H9 (cell line): ENCODE measurements around the gene GMPR. TPM values are rescaled to one million over a fixed set of nuclear protein-coding genes. Genes with fewer than 3 reads are reported as not detected.

ENCODE experiments used
- DNase-seq: peaks from one replicate; pipeline ENCODE4 v3.0.0-alpha.2; 2017
- H2AFZ ChIP-seq: one replicate; pipeline ENCODE4 v1.6.1; 2013; ENCODE audit warnings: mild to moderate bottlenecking, low read length, control low read depth, moderate library complexity
- H2AK5ac ChIP-seq: 2 replicates; pipeline ENCODE4 v1.6.1; 2013; ENCODE audit warnings: low read length, control low read depth, mixed read lengths; ENCODE audit not compliant: insufficient read length
- H2BK120ac ChIP-seq: one replicate; pipeline ENCODE4 v1.6.1; 2013; ENCODE audit warnings: low read depth, mild to moderate bottlenecking, low read length, control low read depth, inconsistent platforms; ENCODE audit not compliant: poor library complexity, severe bottlenecking
- H2BK12ac ChIP-seq: 2 replicates; pipeline ENCODE4 v1.6.1; 2013; ENCODE audit warnings: low read length, control low read depth, mixed read lengths, low read depth; ENCODE audit not compliant: insufficient read length
- H2BK15ac ChIP-seq: 2 replicates; pipeline ENCODE4 v1.6.1; 2013; ENCODE audit warnings: low read depth, low read length, control low read depth
- H2BK20ac ChIP-seq: one replicate; pipeline ENCODE4 v1.6.1; 2013; ENCODE audit warnings: low read depth, mild to moderate bottlenecking, low read length, control low read depth, inconsistent platforms; ENCODE audit not compliant: poor library complexity, severe bottlenecking
- H2BK5ac ChIP-seq: 2 replicates; pipeline ENCODE4 v1.6.1; 2013; ENCODE audit warnings: low read length, control low read depth, mixed read lengths; ENCODE audit not compliant: insufficient read length
- H3K14ac ChIP-seq: 2 replicates; pipeline ENCODE4 v1.6.1; 2013; ENCODE audit warnings: low read length, control low read depth; ENCODE audit not compliant: insufficient read depth
- H3K18ac ChIP-seq: 2 replicates; pipeline ENCODE4 v1.6.1; 2013; ENCODE audit warnings: low read depth, mild to moderate bottlenecking, mixed read lengths, low read length, control low read depth; ENCODE audit not compliant: insufficient read length
- H3K23ac ChIP-seq: 2 replicates; pipeline ENCODE4 v1.6.1; 2013; ENCODE audit warnings: low read length, control low read depth, mixed read lengths, low read depth; ENCODE audit not compliant: insufficient read length
- H3K23me2 ChIP-seq: 2 replicates; pipeline ENCODE4 v1.6.1; 2013; ENCODE audit warnings: low read depth, mild to moderate bottlenecking, mixed read lengths, low read length, control low read depth; ENCODE audit not compliant: insufficient read length, poor library complexity, severe bottlenecking
- H3K27ac ChIP-seq: 2 replicates; pipeline ENCODE4 v1.5.1; 2013; ENCODE audit warnings: low read length, control low read depth, mixed read lengths, low read depth; ENCODE audit not compliant: insufficient read length
- H3K27me3 ChIP-seq: 2 replicates; pipeline ENCODE4 v1.6.1; 2013; ENCODE audit warnings: low read length, control low read depth, inconsistent platforms; ENCODE audit not compliant: insufficient read depth
- H3K4ac ChIP-seq: 2 replicates; pipeline ENCODE4 v1.6.1; 2013; ENCODE audit warnings: low read depth, mild to moderate bottlenecking, control low read depth, inconsistent platforms, low read length, moderate library complexity
- H3K4me1 ChIP-seq: 2 replicates; pipeline ENCODE4 v1.6.1; 2013; ENCODE audit warnings: low read length, control low read depth, inconsistent platforms; ENCODE audit not compliant: insufficient read depth
- H3K4me2 ChIP-seq: 2 replicates; pipeline ENCODE4 v1.6.1; 2013; ENCODE audit warnings: low read length, control low read depth, mixed read lengths; ENCODE audit not compliant: insufficient read length, insufficient read depth
- H3K56ac ChIP-seq: 2 replicates; pipeline ENCODE4 v1.6.1; 2013; ENCODE audit warnings: low read depth, mild to moderate bottlenecking, mixed read lengths, low read length, control low read depth; ENCODE audit not compliant: insufficient read length
- H3K79me1 ChIP-seq: 2 replicates; pipeline ENCODE4 v1.6.1; 2013; ENCODE audit warnings: low read depth, mild to moderate bottlenecking, moderate library complexity, low read length, control low read depth, inconsistent platforms; ENCODE audit not compliant: insufficient read depth, poor library complexity, severe bottlenecking
- H3K79me2 ChIP-seq: 2 replicates; pipeline ENCODE4 v1.6.1; 2013; ENCODE audit warnings: low read length, control low read depth, inconsistent platforms; ENCODE audit not compliant: insufficient read depth
- H3K9ac ChIP-seq: 2 replicates; pipeline ENCODE4 v1.6.1; 2013; ENCODE audit warnings: low read length, control low read depth, mixed read lengths; ENCODE audit not compliant: insufficient read length; ENCODE audit errors: extremely low read depth
- H3K9me3 ChIP-seq: one replicate; pipeline ENCODE4 v1.6.1; 2013; ENCODE audit warnings: low read depth, low read length, inconsistent platforms; ENCODE audit not compliant: control insufficient read depth
- H3T11ph ChIP-seq: one replicate; pipeline ENCODE4 v1.6.1; 2013; ENCODE audit warnings: mild to moderate bottlenecking, low read length, control low read depth, inconsistent platforms
- H4K20me1 ChIP-seq: one replicate; pipeline ENCODE4 v1.6.1; 2013; ENCODE audit not compliant: control insufficient read depth, insufficient read length, insufficient read depth
- H4K5ac ChIP-seq: 2 replicates; pipeline ENCODE4 v1.6.1; 2013; ENCODE audit warnings: low read depth, mild to moderate bottlenecking, mixed read lengths, low read length, control low read depth; ENCODE audit not compliant: insufficient read length
- H4K8ac ChIP-seq: replicated peaks from 2 replicates; pipeline ENCODE4 v1.6.1; 2013; ENCODE audit warnings: low read length, control low read depth, mixed read lengths, low read depth; ENCODE audit not compliant: insufficient read length
- H4K91ac ChIP-seq: 2 replicates; pipeline ENCODE4 v1.6.1; 2013; ENCODE audit warnings: low read depth, mild to moderate bottlenecking, moderate library complexity, mixed read lengths, low read length, control low read depth; ENCODE audit not compliant: insufficient read length
- H3K27ac Mint-ChIP-seq, 3 experiments: 2 replicates in 2 of 3; 3 replicates in 1 of 3; pipeline ENCODE4 v1.8.0; 2020 to 2021; ENCODE audit warnings: mixed read lengths in 3 of 3, mild to moderate bottlenecking in 1 of 3, moderate library complexity in 1 of 3
- H3K27me3 Mint-ChIP-seq: 2 replicates; pipeline ENCODE4 v1.8.0; 2021; ENCODE audit warnings: low read depth, mild to moderate bottlenecking, moderate library complexity, mixed read lengths
- H3K36me3 Mint-ChIP-seq, 3 experiments: 2 replicates in 2 of 3; 3 replicates in 1 of 3; pipeline ENCODE4 v1.8.0; 2020 to 2021; ENCODE audit warnings: low read depth in 3 of 3, mixed read lengths in 3 of 3; ENCODE audit not compliant: insufficient read depth in 1 of 3
- H3K4me1 Mint-ChIP-seq, 2 experiments: 2 replicates each; pipeline ENCODE4 v1.8.0; 2020; ENCODE audit warnings: mixed read lengths in 2 of 2
- H3K4me3 Mint-ChIP-seq, 2 experiments: 2 replicates in 1 of 2; 3 replicates in 1 of 2; pipeline ENCODE4 v1.8.0; 2020 to 2021; ENCODE audit warnings: mild to moderate bottlenecking in 2 of 2, mixed read lengths in 2 of 2, moderate library complexity in 1 of 2
- H3K9me3 Mint-ChIP-seq, 2 experiments: 2 replicates in 1 of 2; 3 replicates in 1 of 2; pipeline ENCODE4 v1.8.0; 2020; ENCODE audit warnings: mild to moderate bottlenecking in 2 of 2, mixed read lengths in 2 of 2, moderate library complexity in 1 of 2
- WGBS: extraction: QIAGEN DNeasy Blood & Tissue Kit; methylation state at CpG from one replicate; pipeline ENCODE4 v1.1.7; 2013; ENCODE audit warnings: missing lambda C conversion rate, low lambda C conversion rate, mixed read lengths; ENCODE audit not compliant: insufficient read length; ENCODE audit errors: extremely low coverage; 5-methylcytosine and 5-hydroxymethylcytosine counted together
- total RNA-seq: library from RNA; stranded (reverse); gene quantifications from 2 replicates; pipeline ENCODE4 v1.2.1, GENCODE V29; 2021
- TF ChIP-seq, protein P1 (sequence below): fragments of 200-600 bp; sonication (generic); conservative IDR thresholded peaks from 3 replicates; pipeline ENCODE4 v1.8.0; 2021; ENCODE audit warnings: antibody characterized with exemption, mild to moderate bottlenecking

Gene GMPR
- total RNA-seq, 1 experiment from 2014 or later: 0.70 TPM

DNA sequence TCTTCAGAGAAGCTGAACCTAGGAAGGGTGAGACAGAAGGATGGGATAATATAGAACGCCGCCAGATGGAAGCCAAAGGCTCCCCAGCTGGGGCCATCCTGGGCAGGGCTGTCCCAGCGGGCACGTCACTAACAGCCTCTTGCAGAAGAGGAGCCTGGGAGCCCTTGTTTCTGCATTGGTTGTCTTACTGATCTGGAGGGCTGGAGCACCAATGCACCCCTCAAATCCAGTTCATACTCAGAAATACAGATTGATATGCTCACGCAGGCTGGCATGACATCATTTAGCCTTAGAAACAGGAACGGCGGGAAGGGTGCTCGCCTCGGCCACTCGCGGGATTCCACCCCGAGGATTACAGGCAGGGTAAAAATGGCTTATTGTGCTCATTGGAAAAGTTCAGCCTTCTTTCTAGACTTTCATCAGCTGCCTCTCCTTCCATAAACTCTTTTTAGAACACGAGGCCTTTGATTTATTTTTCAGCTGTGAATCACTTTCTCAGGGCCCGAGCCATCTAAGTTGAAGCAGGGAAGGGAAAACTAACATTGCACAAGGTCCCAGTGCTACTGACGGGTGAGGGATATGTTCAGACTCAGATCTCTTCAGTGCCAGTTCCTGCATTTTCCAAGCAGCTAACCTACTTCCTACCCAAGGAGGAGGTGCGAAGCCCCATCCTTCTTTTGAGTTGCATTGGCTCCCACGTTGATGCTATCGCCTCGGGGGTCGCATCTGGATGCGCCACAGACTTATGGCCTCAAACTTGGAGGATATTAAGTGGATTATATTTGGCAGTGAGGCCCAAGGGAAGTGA is 82.3 kb downstream of the GMPR start:
- Histone ChIP-seq H4K5ac (no peak overlapping the region), H3K9me3 (no peaks in the 10 kb centered on the region), H2BK5ac (no peak overlapping the region), H4K20me1 (no peaks in the 10 kb centered on the region), H3K18ac (no peak overlapping the region), H4K91ac (no peak overlapping the region), H3K27ac (no peak overlapping the region), H2BK12ac (no peak overlapping the region), H3K14ac (no peak overlapping the region; the same call in 1 of the 2 replicates), H3K9ac (no peak overlapping the region), H3K23ac (no peak overlapping the region), H2AFZ (no peak overlapping the region), H3K4me1 (peaks cover 2% of the 10 kb centered on the region; the same call in 1 of the 2 replicates), H3K23me2 (no peaks in the 10 kb centered on the region), H3T11ph (no peak overlapping the region), H3K4me2 (no peak overlapping the region), H4K8ac (no peak overlapping the region), H2BK20ac (no peak overlapping the region), H3K79me1 (no peaks in the 10 kb centered on the region), H3K56ac (no peak overlapping the region), H2BK15ac (no peak overlapping the region), H3K4ac (no peak overlapping the region), H3K27me3 (no peaks in the 10 kb centered on the region), H2AK5ac (no peak overlapping the region), H2BK120ac (no peak overlapping the region), H3K79me2 (no peaks in the 10 kb centered on the region)
- H3K27ac Mint-ChIP-seq: no peak overlapping the region; a peak in 2 of 7 replicates
- peaks cover 3 to 6% of the 10 kb centered on the region in 2 experiments; a peak in 2 of 5 replicates for H3K9me3 Mint-ChIP-seq
- no peak overlapping the region for H3K4me3 Mint-ChIP-seq
- peaks cover 0 to 5% (median 0%) of the 10 kb centered on the region in 3 experiments; a peak in 3 of 7 replicates for H3K36me3 Mint-ChIP-seq
- TF ChIP-seq, protein P1, sequence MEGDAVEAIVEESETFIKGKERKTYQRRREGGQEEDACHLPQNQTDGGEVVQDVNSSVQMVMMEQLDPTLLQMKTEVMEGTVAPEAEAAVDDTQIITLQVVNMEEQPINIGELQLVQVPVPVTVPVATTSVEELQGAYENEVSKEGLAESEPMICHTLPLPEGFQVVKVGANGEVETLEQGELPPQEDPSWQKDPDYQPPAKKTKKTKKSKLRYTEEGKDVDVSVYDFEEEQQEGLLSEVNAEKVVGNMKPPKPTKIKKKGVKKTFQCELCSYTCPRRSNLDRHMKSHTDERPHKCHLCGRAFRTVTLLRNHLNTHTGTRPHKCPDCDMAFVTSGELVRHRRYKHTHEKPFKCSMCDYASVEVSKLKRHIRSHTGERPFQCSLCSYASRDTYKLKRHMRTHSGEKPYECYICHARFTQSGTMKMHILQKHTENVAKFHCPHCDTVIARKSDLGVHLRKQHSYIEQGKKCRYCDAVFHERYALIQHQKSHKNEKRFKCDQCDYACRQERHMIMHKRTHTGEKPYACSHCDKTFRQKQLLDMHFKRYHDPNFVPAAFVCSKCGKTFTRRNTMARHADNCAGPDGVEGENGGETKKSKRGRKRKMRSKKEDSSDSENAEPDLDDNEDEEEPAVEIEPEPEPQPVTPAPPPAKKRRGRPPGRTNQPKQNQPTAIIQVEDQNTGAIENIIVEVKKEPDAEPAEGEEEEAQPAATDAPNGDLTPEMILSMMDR: no peak
- no CpG with 5 or more reads among the region's 21 CpGs for WGBS
- peaks cover 2% of the 10 kb centered on the region for H3K27me3 Mint-ChIP-seq
- DNase-seq: no peak
- H3K4me1 Mint-ChIP-seq: peaks cover 47 to 51% of the 10 kb centered on the region in 2 experiments
